ENCODE results near the gene LYZL1.
"Not testable (repeated sequence)": the region's sequence is repeated elsewhere in the genome, so short reads cannot be mapped to it uniquely, and the experiment has no call there.

The LYZL1 gene

GRCh38 chr10:29304264-29304994 lies 15.6 kb downstream of the LYZL1 start:
- peak; percentile 33 for DNase-seq (ENCODE audit: insufficient read length, low spot score)
- FAIRE-seq: peak; percentile 54

GRCh38 chr10:29304995-29305335 lies 16.1 kb downstream of the LYZL1 start:
- FAIRE-seq: no peak

DNA sequence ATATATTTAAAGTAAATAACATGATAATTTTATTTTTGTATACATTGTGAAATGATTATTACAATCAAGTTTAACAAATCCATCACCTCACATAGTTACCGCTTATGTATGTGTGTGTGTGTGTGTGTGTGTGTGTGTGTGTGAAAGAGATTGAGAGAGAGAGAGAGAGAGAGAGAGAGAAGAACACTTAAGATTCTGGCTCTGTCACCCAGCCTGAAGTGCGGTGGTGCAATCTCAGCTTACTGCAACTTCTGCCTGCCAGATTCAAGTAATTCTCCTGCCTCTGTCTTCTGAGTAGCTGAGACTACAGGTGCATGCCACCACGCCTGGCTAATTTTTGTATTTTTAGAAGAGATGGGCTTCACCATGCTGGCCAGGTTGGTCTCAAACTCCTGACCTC lies 17.8 kb downstream of the LYZL1 start:
- DNase-seq (ENCODE audit: insufficient read length, low spot score): no peak
- no peak for FAIRE-seq

More at GRCh38 chr10:29304995-29305335, 16.1 kb downstream of the LYZL1 start:
- no peak for DNase-seq (ENCODE audit: insufficient read length, low spot score)

DNA sequence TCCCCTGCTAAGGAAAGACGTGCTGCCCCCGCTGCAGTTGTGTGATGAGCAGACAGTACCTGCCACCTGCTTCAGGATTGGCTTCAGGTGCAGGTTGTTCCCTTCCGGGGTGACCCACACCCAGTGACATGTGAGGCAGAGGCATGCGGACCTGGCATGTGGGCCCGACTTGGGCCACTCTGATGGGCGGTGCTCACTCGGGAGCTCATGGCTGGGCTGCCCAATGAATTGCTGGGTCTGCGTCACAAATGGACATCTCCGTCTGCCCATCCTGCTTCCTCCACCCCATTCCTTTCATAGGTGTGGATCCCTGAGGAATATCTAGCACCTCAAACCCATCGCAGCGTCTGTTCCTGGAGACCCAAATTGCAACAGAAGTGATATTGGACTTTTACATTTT lies 19.3 kb downstream of the LYZL1 start:
- DNase-seq (ENCODE audit: insufficient read length, low spot score); FAIRE-seq: not testable (repeated sequence)

- DNase-seq (ENCODE audit: insufficient read length, low spot score) (no peak), FAIRE-seq (no peak)
These were observed 20.6 kb downstream of the LYZL1 start for GRCh38 chr10:29309465-29309864.

DNA sequence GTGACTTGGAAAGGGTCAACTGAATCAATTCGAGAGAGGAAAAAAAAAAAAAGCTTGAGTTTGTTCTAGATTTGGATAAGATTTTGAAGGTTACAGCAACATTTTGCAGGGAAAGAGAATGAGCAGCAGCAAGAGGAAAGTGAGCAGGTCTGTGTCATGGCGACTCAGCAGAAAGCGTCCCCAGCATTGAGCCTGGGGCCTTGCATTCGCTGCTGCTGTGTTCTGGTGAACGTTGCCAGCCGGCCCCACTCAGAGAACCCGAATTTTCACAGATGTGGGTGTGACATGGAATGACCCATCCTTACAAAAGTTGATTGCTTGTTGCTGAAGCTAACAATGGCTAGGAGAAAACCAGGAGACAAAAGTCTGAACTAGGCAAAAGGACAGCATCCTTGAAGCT lies 21.6 kb downstream of the LYZL1 start:
- not testable (repeated sequence) for FAIRE-seq; DNase-seq (ENCODE audit: insufficient read length, low spot score)

GRCh38 chr10:29313071-29313470 lies 24.2 kb downstream of the LYZL1 start:
- FAIRE-seq (no peak), DNase-seq (ENCODE audit: insufficient read length, low spot score) (no peak)

DNA sequence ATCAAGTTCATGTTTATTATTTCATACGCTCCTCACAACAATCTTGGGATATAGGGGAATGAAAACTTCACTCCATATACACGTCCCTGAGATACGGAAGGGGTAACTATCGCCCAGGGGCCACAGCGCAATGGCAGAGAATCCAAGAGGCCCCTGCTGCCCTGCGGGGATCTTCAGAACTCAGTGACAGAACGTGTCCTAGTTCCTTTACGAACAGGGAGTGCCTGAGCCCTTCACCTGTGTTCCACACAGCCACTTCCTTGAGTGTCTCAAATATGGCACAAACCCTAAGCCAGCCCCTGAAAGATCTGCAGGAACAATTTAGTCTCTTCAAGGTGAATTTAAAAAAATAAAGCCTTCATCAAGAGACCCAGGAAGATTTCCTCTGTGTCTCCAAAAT lies 25.9 kb downstream of the LYZL1 start:
- FAIRE-seq (no peak), DNase-seq (ENCODE audit: insufficient read length, low spot score) (no peak)

DNA sequence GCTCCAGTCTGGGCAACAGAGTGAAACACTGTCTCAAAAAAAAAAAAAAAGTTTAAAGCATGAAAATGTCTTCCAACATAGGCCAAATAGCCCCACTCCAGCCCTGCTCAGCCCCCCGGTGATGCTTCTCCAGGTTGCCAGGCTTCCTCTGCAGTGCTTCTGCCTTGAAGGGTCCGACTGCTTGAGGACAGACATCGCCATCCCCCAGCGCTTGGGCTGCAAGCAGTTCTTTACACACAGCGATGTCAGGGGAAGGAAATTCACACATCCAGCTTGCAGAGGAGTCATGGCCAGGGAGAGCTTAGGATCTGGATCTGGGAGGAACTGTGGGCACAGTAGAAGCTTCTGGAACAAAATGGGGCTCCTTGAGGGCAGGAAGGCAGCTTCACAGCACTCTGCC lies 26.9 kb downstream of the LYZL1 start:
- FAIRE-seq: no peak
- DNase-seq (ENCODE audit: insufficient read length, low spot score): no peak

- DNase-seq (ENCODE audit: insufficient read length, low spot score): no peak
- FAIRE-seq: no peak
These were observed 27.6 kb downstream of the LYZL1 start for GRCh38 chr10:29316308-29317026.

DNA sequence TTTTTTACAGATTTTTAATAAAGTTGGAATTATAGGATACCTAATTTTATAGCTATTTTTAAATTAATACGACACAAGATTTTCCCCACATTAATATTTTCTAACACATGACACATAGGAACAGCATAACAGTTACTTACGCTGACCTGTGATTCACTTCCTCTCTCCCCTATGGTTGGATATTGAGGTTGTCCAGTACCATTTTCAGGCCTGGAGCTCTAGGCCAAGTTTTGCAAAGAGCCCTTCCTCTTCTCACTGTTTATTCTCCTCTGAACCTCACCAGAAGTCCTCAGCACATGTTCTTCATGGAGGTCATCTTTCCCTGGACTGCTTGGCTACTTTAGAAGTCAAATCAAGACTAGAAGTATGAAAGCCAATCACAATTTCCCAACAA lies 28.2 kb downstream of the LYZL1 start:
- DNase-seq (ENCODE audit: insufficient read length, low spot score) (no peak), FAIRE-seq (no peak)

- DNase-seq (ENCODE audit: insufficient read length, low spot score) (no peak), FAIRE-seq (no peak)
These were observed 28.7 kb downstream of the LYZL1 start for GRCh38 chr10:29317423-29318021.

DNA sequence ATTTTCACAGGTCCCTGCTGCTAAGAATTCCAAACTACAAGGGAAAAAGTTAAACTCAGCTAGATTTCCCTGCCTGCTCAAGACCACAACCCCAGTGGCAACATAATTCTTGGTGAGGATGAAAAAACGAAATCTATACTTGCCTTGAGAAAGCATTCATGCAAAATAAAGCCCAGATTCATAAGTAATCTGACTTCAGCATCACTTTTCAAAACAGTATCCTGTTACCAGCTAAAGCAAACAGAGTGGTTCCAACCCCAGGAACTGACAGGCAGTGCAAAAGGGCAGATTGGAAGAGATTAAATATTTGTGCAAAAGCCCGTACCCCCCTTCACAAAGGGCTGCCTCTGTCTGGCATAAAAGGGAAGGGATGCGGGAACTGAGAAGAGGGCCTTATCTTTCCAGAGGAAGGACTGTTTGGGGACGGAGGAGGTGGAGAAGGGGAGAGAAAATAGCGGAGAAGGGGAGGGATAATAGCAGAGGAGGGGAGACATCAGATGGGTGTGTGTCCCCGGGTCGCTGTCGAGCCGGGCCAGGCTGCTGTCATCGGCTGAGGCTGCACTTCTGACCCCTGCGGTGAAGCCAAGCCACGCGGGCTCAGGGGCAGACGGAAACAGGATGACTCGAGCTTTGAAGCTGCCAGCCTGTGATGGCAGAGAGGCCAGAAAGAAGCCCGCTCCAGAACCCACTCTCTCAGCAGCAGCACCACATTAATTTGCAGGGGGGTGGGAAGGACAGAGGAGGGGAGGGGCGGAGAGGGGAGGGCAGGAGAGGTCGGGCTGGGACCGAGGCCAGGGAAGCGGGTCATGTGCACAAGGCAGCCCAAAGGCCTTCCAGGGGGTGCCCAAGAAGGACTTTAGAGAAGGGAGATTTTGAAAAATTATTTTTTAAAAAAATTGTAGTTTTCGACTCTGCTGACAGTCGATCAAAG lies 29.5 kb downstream of the LYZL1 start:
- FAIRE-seq; DNase-seq (ENCODE audit: insufficient read length, low spot score): not testable (repeated sequence)

GRCh38 chr10:29319205-29319781 lies 30.4 kb downstream of the LYZL1 start:
- DNase-seq (ENCODE audit: insufficient read length, low spot score): no peak
- FAIRE-seq: no peak

DNA sequence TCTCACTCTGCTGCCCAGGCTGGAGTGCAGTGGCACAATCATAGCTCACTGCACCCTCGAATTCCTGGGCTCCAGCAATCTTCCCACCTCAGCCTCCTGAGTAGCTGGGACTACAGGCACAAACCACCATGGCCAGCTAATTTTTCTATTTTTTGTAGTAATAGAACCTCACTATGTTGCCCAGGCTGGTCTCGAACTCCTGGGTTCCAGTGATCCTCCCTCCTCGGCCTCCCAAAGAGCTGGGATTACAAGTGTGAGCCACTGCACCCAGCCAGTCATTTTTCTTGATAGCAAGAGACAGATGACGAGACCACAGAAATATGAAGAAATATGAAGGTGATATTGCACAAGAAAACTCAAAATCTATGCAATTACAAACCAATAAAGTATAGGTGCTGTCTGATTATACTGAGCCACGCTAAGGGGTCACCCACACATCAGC lies 31.8 kb downstream of the LYZL1 start:
- FAIRE-seq; DNase-seq (ENCODE audit: insufficient read length, low spot score): not testable (repeated sequence)

GRCh38 chr10:29321656-29322055 lies 32.8 kb downstream of the LYZL1 start:
- FAIRE-seq: no peak
- DNase-seq (ENCODE audit: insufficient read length, low spot score): no peak

DNA sequence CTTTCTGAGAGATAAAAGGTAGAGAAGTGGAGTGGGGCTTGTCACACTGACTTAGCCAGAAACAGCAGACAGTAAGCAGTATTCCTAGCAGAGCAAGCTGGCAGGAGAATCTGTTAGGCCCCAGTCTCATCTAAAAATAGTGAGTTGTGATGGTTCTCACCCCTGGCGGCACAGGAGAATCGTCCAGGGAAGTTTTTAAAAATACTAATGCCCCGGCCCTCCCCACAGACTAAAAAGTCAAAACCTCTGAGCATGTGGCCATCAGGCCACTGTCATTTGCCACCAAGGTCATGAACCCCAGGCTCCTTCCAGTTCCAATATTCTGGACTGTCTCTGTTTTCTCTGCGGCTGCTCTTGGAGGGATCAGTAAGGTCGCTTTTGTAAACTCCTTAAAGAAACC lies 34.0 kb downstream of the LYZL1 start:
- FAIRE-seq (no peak), DNase-seq (ENCODE audit: insufficient read length, low spot score) (no peak)

DNA sequence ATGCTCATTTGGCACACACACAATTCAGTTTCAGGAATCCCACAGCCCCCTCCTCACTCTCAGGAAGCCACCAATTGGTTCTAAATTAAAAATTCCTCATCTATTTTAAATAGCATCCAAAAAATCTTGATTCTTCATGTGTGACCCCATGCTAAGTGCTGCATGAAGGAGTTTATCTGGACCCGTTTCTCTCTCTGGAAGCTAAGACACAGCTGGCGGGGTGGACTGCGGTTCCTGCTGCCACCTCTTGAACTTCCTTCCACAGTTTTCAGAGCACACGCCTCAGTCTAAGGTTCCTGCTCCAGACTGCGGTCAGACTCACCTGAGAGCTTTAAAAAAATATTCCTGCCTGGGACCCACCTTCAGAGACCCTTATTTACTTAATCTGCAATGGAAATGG lies 34.5 kb downstream of the LYZL1 start:
- no peak for DNase-seq (ENCODE audit: insufficient read length, low spot score)

GRCh38 chr10:29324220-29324841 lies 35.5 kb downstream of the LYZL1 start:
- FAIRE-seq (no peak), DNase-seq (ENCODE audit: insufficient read length, low spot score) (no peak)

More for the DNA sequence above, 34.5 kb downstream of the LYZL1 start:
- no peak for FAIRE-seq

DNA sequence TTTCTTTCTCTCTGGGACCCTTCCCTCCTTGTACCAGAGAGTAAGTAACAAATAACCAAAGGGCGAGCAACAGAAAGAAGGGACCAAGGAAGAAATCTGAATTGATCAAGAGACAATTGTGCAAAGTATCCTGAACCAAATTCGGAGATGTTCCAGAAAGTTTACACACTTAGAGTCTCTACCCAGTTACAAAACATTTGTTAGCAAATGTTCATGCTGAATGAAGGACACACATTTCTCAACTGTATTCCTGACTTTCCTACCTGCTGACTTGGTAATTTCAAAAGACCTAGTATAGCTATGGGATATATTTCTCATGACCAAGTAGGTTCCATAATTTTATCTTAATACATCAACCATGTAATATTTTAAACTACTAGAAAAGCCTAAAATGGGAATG lies 37.4 kb downstream of the LYZL1 start:
- no peak for FAIRE-seq
- no peak for DNase-seq (ENCODE audit: insufficient read length, low spot score)
